ENCODE results near the gene MEIOC.
"Not testable (repeated sequence)": the region's sequence is repeated elsewhere in the genome, so short reads cannot be mapped to it uniquely, and the experiment has no call there.

MEIOC gene

DNA sequence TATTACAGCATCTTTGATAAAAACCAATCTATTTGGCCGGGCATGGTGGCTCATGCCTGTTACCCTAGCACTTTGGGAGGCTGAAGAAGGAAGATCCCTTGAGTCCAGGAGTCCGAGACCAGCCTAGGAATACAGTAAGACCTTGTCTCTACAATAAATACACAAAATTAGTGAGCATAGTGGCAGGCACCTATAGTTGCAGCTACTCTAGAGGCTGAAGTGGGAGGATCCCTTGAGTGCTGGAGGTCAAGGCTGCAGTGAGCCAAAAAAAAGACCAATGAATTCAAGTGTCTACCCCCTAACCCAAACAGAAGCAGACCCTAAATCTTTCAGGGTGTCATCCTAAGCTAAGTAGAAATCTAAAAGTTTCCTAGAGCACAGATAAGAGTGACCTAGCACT lies 7.3 kb upstream of the MEIOC start:
- no peak for FAIRE-seq

- no peak for FAIRE-seq
Measured at GRCh38 chr17:44651228-44651627, 5.0 kb upstream of the MEIOC start.

DNA sequence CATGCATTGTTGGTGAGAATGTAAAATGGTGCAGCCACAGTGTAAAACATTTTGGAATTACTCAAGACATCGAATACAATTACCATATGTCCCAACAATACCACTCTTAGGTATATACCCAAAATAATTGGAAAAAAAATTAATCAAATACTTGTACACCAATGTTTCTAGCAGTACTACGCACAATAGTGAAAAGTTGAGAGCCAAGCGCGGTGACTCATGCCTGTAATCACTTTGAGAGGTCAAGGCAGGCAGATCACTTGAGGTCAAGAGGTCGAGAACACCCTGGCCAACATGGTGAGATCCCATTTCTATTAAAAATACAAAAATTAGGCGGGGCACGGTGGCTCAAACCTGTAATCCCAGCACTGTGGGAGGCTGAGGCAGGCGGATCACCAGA lies 3.5 kb upstream of the MEIOC start:
- FAIRE-seq, result no peak

GRCh38 chr17:44653384-44653783 lies 2.9 kb upstream of the MEIOC start:
- no peak for FAIRE-seq

GRCh38 chr17:44653954-44654353 lies 2.3 kb upstream of the MEIOC start:
- no peak for FAIRE-seq

DNA sequence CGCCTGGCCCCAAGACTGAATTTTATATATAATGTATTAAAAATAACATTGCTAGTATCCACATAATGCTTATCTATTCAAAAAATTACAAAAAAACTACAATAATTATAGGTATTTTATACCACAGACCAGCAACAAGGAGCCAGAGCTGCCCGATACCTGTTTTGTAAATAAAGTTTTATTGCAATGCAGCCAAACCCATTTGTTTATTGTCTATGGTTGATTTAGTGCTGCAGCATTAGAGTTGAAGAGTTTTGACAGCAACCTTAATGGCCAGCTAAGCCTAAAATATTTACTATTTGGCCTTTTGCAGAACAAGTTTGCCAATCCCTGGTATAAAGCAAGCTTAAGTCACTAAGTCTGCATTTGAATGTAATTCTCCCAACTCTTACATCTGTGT lies 5.6 kb downstream of the MEIOC start:
- FAIRE-seq, result no peak

- no peak for FAIRE-seq
Measured at GRCh38 chr17:44663095-44663494, 6.8 kb downstream of the MEIOC start.

DNA sequence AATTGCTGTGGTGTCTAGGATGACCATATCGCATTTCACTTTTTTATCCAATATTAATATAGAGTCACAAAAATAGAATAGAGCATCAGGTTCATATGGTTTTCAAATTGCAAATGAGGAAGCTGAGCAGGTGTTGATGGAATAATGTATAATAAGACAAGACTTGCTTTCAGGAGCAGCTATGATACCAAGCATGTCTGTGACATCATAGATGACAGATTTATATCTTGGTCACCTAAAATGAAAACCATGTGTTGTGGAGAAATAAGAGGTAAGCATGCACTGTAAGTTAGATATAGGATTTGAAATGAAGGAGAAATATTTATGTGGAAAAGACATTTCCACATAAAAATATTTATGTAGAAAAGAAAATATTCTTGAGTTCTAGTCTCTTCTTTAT lies 8.6 kb downstream of the MEIOC start:
- FAIRE-seq, result no peak

- no peak for FAIRE-seq
Measured at GRCh38 chr17:44666006-44666405, 9.7 kb downstream of the MEIOC start.

- peak; percentile 65 for FAIRE-seq
Measured at GRCh38 chr17:44672479-44673093, 16.3 kb downstream of the MEIOC start.

- no peak for FAIRE-seq
Measured at GRCh38 chr17:44673893-44674292, 17.6 kb downstream of the MEIOC start.

DNA sequence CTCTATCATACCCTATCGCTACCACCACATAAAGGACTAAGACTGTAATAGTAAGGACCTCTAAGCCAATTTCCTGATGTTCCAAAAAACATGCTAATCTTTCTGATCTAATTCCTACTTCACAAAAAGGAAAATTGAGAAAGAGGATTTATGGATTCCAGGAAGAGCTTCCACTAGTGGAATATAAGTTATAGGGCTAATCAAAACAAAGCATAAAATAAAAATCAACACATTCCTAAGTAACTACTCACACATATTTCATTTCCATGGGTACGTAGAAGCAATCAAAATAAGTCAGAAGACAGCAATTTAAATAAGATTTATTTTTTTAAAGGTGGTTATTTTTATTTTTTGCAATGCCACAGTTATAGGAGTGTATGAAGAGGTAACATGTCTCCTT lies 20.9 kb downstream of the MEIOC start:
- no peak for FAIRE-seq

- not testable (repeated sequence) for FAIRE-seq
Measured at GRCh38 chr17:44683303-44683702, 27.0 kb downstream of the MEIOC start.

GRCh38 chr17:44687756-44688155 lies 31.5 kb downstream of the MEIOC start:
- no peak for FAIRE-seq

GRCh38 chr17:44688200-44688599 lies 31.9 kb downstream of the MEIOC start:
- FAIRE-seq, result no peak

- no peak for FAIRE-seq
Measured at GRCh38 chr17:44688675-44689476, 32.6 kb downstream of the MEIOC start.

- no peak for FAIRE-seq
Measured at GRCh38 chr17:44689477-44690217, 33.4 kb downstream of the MEIOC start, which contains the start of gene CCDC43. CCDC43 (minus strand) TSS chr17:44689776; CDS start chr17:44689753, 23 bp downstream.

DNA sequence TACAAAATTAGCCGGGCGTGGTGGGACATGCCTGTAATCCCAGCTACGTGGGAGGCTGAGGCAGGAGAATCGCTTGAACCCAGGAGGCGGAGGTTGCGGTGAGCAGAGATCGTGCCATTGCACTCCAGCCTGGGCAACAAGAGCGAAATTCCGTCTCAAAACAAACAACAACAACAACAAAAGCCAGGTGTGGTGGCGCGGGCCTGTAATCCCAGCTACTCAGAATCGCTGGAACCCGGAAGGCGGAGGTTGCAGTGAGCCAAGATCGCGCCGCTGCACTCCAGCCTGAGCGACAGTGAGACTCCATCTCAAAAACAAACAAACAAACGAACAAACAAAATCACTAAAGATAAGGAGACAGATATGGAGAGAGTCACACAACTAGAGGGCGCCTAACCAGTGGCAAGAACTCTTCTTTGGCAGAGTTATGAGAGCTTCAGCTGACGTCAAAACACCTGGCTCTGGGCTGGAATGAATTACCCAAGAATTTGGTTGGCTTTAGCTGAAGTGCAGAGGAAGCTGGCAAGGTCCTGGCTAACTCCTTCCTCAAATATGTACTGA lies 34.6 kb downstream of the MEIOC start:
- not testable (repeated sequence) for FAIRE-seq

DNA sequence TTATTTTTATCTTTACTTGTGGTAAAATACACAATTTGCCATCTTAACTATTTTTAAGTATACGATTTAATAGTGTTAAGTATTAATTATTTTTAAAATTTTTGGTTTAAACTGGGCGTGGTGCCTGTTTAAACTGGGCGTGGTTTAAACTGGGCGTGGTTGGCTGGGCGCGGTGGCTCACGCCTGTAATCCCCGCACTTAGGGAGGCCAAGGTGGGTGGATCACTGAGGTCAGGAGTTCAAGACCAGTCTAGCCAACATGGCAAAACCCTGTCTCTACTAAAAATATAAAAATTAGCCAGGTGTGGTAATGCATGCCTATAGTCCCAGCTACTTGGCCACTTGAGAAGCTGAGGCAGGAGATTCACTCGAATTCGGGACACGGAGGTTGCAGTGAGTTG lies 37.3 kb downstream of the MEIOC start:
- no peak for FAIRE-seq

- not testable (repeated sequence) for FAIRE-seq
Measured at GRCh38 chr17:44700288-44700687, 44.0 kb downstream of the MEIOC start.

- no peak for FAIRE-seq
Measured at GRCh38 chr17:44707755-44708400, 51.6 kb downstream of the MEIOC start.

- FAIRE-seq, result no peak
Measured at GRCh38 chr17:44708401-44709263, 52.4 kb downstream of the MEIOC start, which contains the start of gene DBF4B. DBF4B (plus strand) TSS chr17:44708665; CDS start chr17:44708821, 156 bp downstream.
